GM18951 (cell line): ENCODE measurements around the gene SMG6.

Experiments used
- POLR2A ChIP-seq: IDR thresholded peaks from 4 replicates; pipeline ENCODE4 v1.6.1; 2011; ENCODE audit warnings: mild to moderate bottlenecking; ENCODE audit not compliant: insufficient read length, insufficient read depth; ENCODE audit errors: extremely low read depth
- in situ Hi-C: fragments of 300-500 bp; cut with MboI; formaldehyde crosslinking; loops from one replicate; pipeline ENCODE4 v1.12.0; 2022; ENCODE audit warnings: low sequenced_read_pairs, mixed read lengths, inconsistent platforms; ENCODE audit not compliant: unreplicated experiment

Gene SMG6

DNA sequence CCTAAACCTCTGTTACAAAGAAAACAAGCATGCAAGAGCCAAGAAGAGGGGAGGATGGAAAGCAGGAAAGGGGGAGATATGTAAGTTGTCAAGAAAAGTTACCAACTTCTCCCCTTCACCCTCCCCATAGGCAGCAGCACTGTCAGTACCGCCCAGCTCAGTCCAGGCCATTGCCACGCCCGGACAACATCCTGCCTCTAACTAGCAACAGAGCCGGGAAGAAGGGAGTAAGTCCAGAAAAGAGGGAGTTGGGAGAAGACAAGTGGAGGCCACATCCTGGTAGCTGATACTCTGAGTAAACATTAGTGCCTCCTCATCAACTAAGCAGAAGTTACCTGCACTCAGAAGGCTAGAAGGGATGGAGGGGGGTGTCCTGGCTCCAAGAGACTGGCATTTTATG lies 113.6 kb downstream of the SMG6 start:
- in situ Hi-C loops = no loop called here
- TF ChIP-seq POLR2A = no peak

GRCh38 chr17:2188971-2189630 lies 114.5 kb downstream of the SMG6 start:
- no peak for TF ChIP-seq POLR2A
- in situ Hi-C loops = no loop called here

DNA sequence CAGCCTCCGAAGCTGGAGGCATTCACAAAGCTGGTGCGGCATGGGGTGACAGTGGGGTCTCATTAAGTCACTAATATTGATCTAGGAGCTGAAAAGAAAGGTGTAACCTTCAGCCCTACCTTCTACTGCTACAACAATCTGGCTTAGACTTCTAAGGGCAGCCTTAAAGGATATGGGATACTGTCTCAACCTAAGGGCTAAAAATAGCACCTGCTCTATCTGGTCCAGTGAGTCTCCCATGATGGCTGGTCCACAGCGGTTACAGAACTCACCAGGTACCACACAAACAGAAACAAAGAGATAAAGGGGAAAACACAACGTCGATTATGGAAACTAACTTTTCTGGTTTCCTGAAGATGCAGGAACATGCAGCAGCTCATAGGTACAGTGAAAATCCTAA lies 115.8 kb downstream of the SMG6 start:
- no peak for TF ChIP-seq POLR2A

DNA sequence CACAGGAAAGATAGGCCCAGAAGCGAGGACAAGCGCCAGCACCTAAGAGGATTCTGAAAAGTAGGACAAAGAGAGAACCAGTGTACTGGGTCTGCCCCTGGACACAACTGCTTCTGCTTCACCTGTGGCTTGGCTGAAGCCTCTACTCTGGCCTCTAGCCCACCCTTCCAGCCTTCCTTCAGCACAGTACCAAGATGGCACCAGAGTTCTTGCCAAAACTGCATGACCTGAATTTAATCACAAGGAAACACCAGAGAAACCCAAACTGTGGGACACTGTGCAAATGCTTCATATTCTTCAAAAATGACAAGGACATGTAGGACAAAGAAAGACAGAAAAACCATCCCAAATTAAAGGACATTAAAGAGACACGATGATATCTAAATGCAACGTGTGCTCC lies 116.6 kb downstream of the SMG6 start:
- in situ Hi-C loops = no loop called here
- TF ChIP-seq POLR2A = no peak

More for the DNA sequence above, 115.8 kb downstream of the SMG6 start:
- in situ Hi-C loops = no loop called here

DNA sequence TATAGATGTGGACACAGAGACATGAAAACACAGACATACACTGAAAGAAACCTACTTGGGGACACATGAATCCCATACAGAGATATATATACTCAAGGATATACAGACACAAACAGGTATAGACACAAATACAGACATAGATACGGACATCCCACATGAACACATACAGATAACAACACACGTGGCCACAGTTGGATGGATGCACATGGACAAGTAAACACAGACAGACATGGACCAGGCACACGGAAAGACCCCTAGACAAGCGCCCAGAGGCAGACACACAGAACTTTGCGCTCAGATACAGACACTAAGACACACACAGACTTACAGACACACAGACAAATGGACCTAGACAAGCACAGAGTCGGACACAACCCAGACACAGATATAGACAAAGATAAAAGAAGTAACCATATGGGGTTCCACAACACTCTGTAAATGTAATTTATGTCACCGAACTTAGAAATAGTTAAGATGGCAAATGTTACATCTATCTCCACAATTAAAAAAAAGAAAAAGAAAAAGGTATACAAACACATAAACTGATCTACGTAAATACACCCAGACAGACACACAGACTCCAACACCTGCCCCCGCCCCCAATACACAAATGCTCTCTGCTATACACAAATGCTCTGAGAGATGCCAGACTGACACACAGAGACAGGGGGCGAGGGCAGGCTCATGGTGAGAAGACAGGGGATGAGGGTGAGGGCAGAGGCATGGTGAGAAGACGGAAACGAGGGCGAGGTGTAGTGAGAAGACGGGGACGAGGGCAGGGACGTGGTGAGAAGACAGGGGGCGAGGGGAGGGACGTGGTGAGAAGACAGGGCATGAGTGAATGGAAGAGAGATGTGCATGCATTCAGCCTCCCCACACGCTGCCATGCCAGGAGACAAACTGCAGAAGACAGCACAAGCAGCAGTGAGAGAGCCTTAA lies 118.3 kb downstream of the SMG6 start:
- in situ Hi-C loops = no loop called here
- no peak for TF ChIP-seq POLR2A

- in situ Hi-C loops = no loop called here
These were observed 120.2 kb downstream of the SMG6 start for GRCh38 chr17:2183346-2183745.

DNA sequence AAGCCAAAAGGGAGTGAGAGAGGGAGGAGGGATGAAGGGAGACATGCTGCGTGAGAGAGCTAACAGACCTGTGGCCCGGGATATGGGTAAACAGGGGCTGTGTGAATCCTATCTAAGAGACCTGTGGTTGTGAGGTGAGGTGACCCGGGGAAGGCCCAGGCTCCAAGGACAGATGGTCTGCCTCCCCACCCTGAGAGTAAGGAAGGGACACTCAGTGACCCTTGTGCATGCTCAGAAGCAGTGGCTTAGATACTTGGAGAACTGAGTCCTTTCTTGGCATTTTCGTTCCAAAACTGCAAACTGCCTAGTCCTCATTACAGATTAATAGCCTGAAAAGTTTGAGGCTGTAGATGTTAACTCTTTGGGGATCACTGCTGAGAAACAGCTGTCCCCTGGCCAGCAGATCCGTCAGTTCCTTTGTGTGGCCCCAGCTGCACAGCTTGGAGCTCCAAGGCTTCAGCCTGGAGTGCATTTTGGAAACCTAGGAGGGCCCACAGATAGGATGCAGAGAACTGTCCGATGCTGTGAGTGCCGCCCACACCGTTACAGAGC lies 121.6 kb downstream of the SMG6 start:
- no peak for TF ChIP-seq POLR2A
- in situ Hi-C loops = no loop called here

More at GRCh38 chr17:2183346-2183745, 120.2 kb downstream of the SMG6 start:
- TF ChIP-seq POLR2A = no peak

GRCh38 chr17:2181206-2181896 lies 122.2 kb downstream of the SMG6 start:
- no peak for TF ChIP-seq POLR2A
- in situ Hi-C loops = no loop called here

- TF ChIP-seq POLR2A = no peak
- in situ Hi-C loops = no loop called here
These were observed 122.8 kb downstream of the SMG6 start for GRCh38 chr17:2180768-2181167.

DNA sequence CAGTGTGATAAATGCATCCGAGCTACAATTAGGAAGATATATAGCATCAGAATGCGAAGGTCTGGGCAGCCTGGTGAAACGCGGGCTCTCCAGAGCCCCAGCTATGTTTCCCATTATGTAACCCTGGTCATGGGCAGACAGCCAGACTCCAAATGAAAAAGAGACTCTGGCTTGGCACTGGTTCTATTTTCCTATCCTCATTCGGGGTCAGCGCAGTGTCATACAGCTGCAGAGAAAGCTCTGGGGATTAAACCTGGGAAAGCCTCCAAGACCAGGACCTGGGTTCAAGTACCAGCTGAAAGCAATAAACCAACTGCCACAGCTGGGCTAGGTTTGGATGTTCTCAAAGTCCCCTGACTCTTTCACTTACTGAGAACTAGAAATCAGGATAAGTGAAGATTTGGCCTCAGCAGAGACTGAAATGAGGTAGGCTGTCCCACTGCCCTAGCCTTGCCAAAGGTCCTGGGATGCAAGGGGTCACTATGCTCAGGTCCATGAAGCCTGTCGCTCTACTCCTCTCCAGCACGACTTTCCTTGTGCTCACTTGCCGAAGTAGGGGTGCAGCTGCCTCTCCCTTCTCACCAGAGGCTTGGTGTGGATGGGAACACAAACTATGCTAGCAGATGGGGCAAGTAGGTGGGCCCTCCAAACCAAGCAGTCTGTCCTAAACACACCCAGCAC lies 123.8 kb downstream of the SMG6 start:
- no peak for TF ChIP-seq POLR2A
- in situ Hi-C loops = no loop called here

DNA sequence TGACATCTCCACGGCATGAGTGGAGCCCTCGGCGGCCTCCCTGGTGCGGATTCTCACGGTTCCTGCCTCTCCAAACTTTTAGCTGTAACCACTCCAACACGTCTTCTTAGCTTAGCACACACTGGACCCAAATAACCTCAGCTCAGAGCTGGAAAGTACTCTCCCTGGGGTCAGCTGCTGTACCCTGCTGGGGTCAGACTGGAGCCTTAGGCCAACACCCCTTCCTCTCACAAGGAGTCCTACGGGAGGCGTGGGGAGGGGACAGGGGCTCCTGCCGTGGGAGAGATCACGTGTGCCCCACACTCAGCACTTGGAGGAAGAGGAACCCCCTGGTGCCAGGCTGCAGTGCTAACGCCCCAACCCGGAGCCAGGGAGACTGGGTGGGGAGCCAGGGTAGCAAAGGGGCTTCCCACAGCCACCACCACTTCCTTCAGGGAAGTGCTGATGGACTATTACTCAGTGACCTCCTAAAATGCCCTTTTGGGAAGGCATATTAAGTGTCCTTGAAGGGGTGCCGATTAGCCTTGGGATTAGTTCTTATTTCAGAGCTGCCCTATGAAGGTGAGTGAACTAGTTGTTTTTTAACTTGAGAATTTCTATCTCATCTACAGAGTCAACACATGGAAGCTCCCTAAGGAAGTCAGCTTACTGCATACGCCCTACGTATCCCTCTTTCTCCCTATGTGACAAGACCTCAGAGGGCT lies 124.6 kb downstream of the SMG6 start:
- no peak for TF ChIP-seq POLR2A

GRCh38 chr17:2177235-2177811 lies 126.3 kb downstream of the SMG6 start:
- in situ Hi-C loops = no loop called here
- TF ChIP-seq POLR2A = no peak

More for the DNA sequence above, 124.6 kb downstream of the SMG6 start:
- in situ Hi-C loops = no loop called here
